Psoas muscle (tissue), 8 donors: Measurements from ENCODE around the gene KRT24. TPM values are rescaled to one million over a fixed set of nuclear protein-coding genes. Genes with fewer than 3 reads are reported as not detected.

ENCODE experiments used
- ATAC-seq, 4 donors: fragments of 200-7000 bp; cut with Tn5 transposase; one replicate each; pipeline ENCODE4 v1.9.1; 2020; ENCODE audit warnings: moderate library complexity in 3 of 4, mild to moderate bottlenecking in 2 of 4
- DNase-seq, 2 donors: peaks; one replicate each; pipeline ENCODE4 v3.0.0-alpha.2; 2020
- H3K27ac ChIP-seq: fragments of 200-600 bp; one replicate; pipeline ENCODE4 v1.8.0; 2022
- H3K27me3 ChIP-seq, 3 donors: fragments of 200-600 bp in 1 of 3; one replicate each; pipeline versions ENCODE4 v1.6.1 to v1.8.0; 2013 to 2022; ENCODE audit warnings: low read length in 2 of 3, mild to moderate bottlenecking in 2 of 3, moderate library complexity in 1 of 3; ENCODE audit not compliant: insufficient read depth in 3 of 3
- H3K36me3 ChIP-seq, 2 donors: fragments of 200-600 bp in 1 of 2; one replicate each; pipeline versions ENCODE4 v1.6.1 to v1.8.0; 2013 to 2022; ENCODE audit warnings: low read depth in 1 of 2, mild to moderate bottlenecking in 1 of 2, moderate library complexity in 1 of 2; ENCODE audit not compliant: insufficient read depth in 1 of 2
- H3K4me1 ChIP-seq: fragments of 200-600 bp; one replicate; pipeline ENCODE4 v1.8.0; 2022
- H3K4me3 ChIP-seq: fragments of 200-600 bp; one replicate; pipeline ENCODE4 v1.8.0; 2022; ENCODE audit warnings: mild to moderate bottlenecking
- H3K9me3 ChIP-seq: fragments of 200-600 bp; one replicate; pipeline ENCODE4 v1.8.0; 2022
- WGBS, 3 donors: extraction: QIAGEN DNeasy Blood & Tissue Kit; methylation state at CpG; one replicate each; pipeline versions ENCODE4 v1.1.6 to v1.1.7; 2013; 5-methylcytosine and 5-hydroxymethylcytosine counted together
- intact Hi-C, 2 donors: fragments of 100-400 bp; cut with DNase I; formaldehyde crosslinking; loops; one replicate each; pipeline versions ENCODE4 v1.11.0 to v1.14.2; 2022
- polyA plus RNA-seq, 3 donors: library from polyadenylated mRNA; stranded (reverse); fragments of 200-250 nt; gene quantifications; one replicate each; pipeline ENCODE4 v1.2.3, GENCODE V29; 2013
- total RNA-seq, 4 donors: library from RNA; stranded (reverse); fragmentation: NEBNext Ultra II Directional in 2 of 4; extraction: Animal tissue kit (Norgen Biotek cat#: 25700) in 2 of 4; gene quantifications; one replicate each; pipeline versions ENCODE4 v1.2.1 to v1.2.4, GENCODE V29; 2021 to 2023
- TF ChIP-seq, protein P1 (sequence below): fragments of 200-600 bp; IDR thresholded peaks from one replicate; pipeline ENCODE4 v1.8.0; 2022; ENCODE audit warnings: antibody characterized with exemption
- donor health status: healthy with polysubstance abuse.
- donor health status: DM: no; HTN: no; CAD: no; lungs with moderate emphysema.
- donor health status: Bipolar disorder and iron deficiency.
- donor health status: healthy.
- donor health status: DM: yes; HTN: yes; CAD: no.
- donor health status: DM: no; HTN: no; CAD: no.
- donor health status: DM: no; HTN: no; CAD: no.
- donor health status: DM: yes; HTN: yes; CAD: no.

Gene KRT24
- total and polyA plus RNA-seq, 7 donors = not detected

- no peaks in the 10 kb centered on the region for H3K36me3 ChIP-seq
- DNase-seq (no peak), ATAC-seq (no peak)
- H3K4me1 ChIP-seq = no peaks in the 10 kb centered on the region
- H3K4me3 ChIP-seq = no peak overlapping the region
- intact Hi-C loops = no loop called here
- TF ChIP-seq, protein P1, sequence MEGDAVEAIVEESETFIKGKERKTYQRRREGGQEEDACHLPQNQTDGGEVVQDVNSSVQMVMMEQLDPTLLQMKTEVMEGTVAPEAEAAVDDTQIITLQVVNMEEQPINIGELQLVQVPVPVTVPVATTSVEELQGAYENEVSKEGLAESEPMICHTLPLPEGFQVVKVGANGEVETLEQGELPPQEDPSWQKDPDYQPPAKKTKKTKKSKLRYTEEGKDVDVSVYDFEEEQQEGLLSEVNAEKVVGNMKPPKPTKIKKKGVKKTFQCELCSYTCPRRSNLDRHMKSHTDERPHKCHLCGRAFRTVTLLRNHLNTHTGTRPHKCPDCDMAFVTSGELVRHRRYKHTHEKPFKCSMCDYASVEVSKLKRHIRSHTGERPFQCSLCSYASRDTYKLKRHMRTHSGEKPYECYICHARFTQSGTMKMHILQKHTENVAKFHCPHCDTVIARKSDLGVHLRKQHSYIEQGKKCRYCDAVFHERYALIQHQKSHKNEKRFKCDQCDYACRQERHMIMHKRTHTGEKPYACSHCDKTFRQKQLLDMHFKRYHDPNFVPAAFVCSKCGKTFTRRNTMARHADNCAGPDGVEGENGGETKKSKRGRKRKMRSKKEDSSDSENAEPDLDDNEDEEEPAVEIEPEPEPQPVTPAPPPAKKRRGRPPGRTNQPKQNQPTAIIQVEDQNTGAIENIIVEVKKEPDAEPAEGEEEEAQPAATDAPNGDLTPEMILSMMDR = no peak
- H3K9me3 ChIP-seq = no peaks in the 10 kb centered on the region
- 51 to 55% (median 53%) methylated on average over 4 of the region's 4 CpGs for WGBS, 3 donors
- H3K27ac ChIP-seq = no peak overlapping the region
- peaks cover 5 to 42% (median 6%) of the 10 kb centered on the region in 3 donors for H3K27me3 ChIP-seq
Measured at GRCh38 chr17:40678902-40679522, 24.5 kb downstream of the KRT24 start.

DNA sequence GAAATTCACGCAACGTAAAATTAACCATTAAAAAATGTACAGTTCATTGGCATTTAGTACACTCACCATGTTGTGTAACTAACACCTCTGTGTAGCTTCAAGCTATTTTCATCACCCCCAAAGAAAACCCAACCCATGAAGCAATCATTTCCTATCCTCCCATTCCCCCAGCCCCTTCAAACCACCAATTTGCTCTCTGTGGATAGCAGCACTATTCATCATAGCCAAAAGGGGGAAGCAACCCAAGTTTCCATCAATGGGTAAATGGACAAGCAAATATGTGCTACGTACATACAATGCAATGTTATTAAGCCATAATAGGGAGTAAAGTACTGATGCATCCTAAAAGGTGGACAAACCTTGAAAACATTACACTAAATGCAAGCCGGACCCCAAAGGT, 27.6 kb downstream of the KRT24 start:
- Histone ChIP-seq H3K27ac (no peak overlapping the region), H3K9me3 (no peaks in the 10 kb centered on the region), H3K36me3 (no peaks in the 10 kb centered on the region), H3K27me3 (peaks cover 6 to 41% (median 6%) of the 10 kb centered on the region in 3 donors), H3K4me1 (no peaks in the 10 kb centered on the region), H3K4me3 (no peak overlapping the region)
- ATAC-seq = no peak
- DNase-seq = no peak
- WGBS, 3 donors = 84 to 89% (median 84%) methylated on average over 4 of the region's 4 CpGs
- TF ChIP-seq, protein P1 = no peak
- intact Hi-C loops = no loop called here

DNA sequence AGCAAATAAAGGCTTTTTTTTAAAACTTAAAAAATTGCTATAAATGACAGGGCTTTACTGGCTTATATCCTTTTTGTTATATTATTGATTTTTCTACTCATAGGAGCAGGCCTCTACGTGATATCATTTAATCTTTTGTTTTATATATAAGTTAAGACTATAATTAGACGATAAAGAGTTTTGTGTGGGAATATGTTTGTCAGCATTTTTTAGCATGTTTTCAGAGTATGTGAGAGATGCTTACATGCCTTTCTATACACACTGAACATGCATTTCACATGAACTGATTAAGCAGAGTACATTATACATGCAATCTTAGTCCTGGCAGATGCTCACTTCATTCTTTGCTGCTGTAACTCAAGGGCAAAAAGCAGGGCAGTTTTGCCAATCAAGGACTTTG, 30.9 kb downstream of the KRT24 start:
- peaks cover 3% of the 10 kb centered on the region for H3K9me3 ChIP-seq
- TF ChIP-seq, protein P1 = no peak
- H3K4me1 ChIP-seq = no peaks in the 10 kb centered on the region
- no peak overlapping the region for H3K4me3 ChIP-seq
- no peak for DNase-seq
- H3K27me3 ChIP-seq = peaks cover 3 to 23% (median 4%) of the 10 kb centered on the region in 3 donors
- H3K27ac ChIP-seq = no peak overlapping the region
- WGBS, 3 donors = 92 to 95% (median 94%) methylated on average over 2 of the region's 2 CpGs
- intact Hi-C loops = no loop called here
- H3K36me3 ChIP-seq = no peaks in the 10 kb centered on the region
- no peak for ATAC-seq

- 36 to 42% (median 41%) methylated on average over 4 of the region's 4 CpGs for WGBS, 3 donors
Measured at GRCh38 chr17:40671282-40671681, 32.3 kb downstream of the KRT24 start.

More at GRCh38 chr17:40671282-40671681, 32.3 kb downstream of the KRT24 start:
- intact Hi-C loops = no loop called here
- TF ChIP-seq, protein P1 = no peak
- H3K36me3 ChIP-seq = no peaks in the 10 kb centered on the region
- peaks cover 3% of the 10 kb centered on the region for H3K9me3 ChIP-seq
- no peak for DNase-seq
- no peak overlapping the region for H3K4me3 ChIP-seq
- H3K27ac ChIP-seq = no peak overlapping the region
- H3K27me3 ChIP-seq = peaks cover 0 to 13% (median 4%) of the 10 kb centered on the region in 3 donors
- no peak for ATAC-seq
- no peaks in the 10 kb centered on the region for H3K4me1 ChIP-seq
